ENCODE results near the gene FRK. TPM values are rescaled to one million over a fixed set of nuclear protein-coding genes. Genes with fewer than 3 reads are reported as not detected.
"Not testable (repeated sequence)": the region's sequence is repeated elsewhere in the genome, so short reads cannot be mapped to it uniquely, and the experiment has no call there.

FRK gene
- total and polyA plus RNA-seq, 9 donors: 0.40 to 0.79 (median 0.51) TPM

DNA sequence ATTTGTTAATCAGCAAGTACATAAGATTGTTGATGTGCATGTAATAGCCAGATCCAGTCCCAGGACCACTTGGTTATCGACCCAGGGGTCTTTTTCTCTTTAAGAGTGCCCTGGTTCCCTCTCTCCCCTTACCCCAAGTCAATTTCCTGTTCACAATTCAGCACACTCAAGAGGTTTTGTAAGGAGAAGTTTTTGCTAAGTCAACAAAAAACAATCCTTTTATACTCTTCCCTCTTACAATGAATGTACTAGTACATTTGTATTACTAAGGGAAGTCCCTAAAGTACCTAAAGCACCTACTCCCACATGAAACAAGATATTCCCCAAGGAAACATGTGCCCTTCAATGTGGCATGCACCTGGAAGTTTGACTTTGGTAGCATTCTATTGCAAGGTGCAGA, 38.3 kb upstream of the FRK start:
- peaks cover 9% of the 10 kb centered on the region for H3K9me3 ChIP-seq (replicated peaks; ENCODE audit: control insufficient read depth, low read depth, low read length)
- no peak overlapping the region for H3K27ac ChIP-seq (ENCODE audit: low read length)
- H3K27me3 ChIP-seq (ENCODE audit: control insufficient read depth, insufficient read depth, low read length): peaks cover 2% of the 10 kb centered on the region
- DNase-seq: no peak
- H3K4me3 ChIP-seq (ENCODE audit: low read length): no peak overlapping the region
- peaks cover 4% of the 10 kb centered on the region for H3K4me1 ChIP-seq (ENCODE audit: control insufficient read depth, insufficient read depth, low read length)
- no peaks in the 10 kb centered on the region for H3K36me3 ChIP-seq (ENCODE audit: control insufficient read depth, insufficient read depth, low read length)
- WGBS (ENCODE audit: insufficient coverage): no CpG with 5 or more reads among the region's 1 CpG

DNA sequence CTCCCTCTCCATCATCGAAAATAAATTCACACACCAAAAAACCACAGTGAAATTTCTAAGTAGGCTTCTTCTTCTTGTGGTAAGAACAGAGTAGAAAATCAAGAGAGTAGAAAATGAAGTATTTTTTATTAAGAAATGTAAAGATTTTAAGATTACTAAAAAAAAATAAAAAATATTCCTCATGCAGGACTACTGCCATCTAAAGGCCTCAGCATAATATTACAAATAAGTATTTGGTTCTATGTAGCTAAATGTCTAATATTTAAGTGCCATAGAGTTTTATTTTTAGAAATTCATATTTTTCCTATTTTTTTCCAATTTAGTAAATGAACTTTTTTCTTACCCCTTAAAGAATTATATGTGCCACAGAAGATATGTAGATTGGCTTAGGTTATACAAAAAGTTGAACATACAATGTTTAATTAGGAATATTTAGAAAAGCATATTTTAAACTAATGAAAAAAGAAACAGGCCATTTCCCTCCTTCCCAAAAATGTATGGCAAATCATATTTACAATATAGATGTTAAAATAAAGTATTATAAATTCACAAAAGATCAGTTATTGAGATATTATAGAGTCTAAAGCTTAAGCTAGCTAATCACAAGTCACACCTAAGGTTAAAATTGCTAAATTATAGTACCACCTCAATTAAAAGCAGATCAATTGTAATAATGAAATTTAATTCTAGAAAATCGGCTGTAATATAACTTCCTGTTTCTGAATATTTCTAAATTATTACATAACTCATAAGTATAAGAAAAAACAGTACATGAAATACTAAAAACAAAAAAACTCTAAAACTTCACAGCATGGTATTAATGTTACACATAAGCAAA, 36.5 kb upstream of the FRK start:
- Histone ChIP-seq H3K4me1 (ENCODE audit: control insufficient read depth, insufficient read depth, low read length) (peaks cover 4% of the 10 kb centered on the region), H3K27me3 (ENCODE audit: control insufficient read depth, insufficient read depth, low read length) (peaks cover 2% of the 10 kb centered on the region), H3K9me3 (replicated peaks; ENCODE audit: control insufficient read depth, low read depth, low read length) (peaks cover 9% of the 10 kb centered on the region), H3K36me3 (ENCODE audit: control insufficient read depth, insufficient read depth, low read length) (no peaks in the 10 kb centered on the region), H3K4me3 (ENCODE audit: low read length) (no peak overlapping the region), H3K27ac (ENCODE audit: low read length) (no peak overlapping the region)
- no peak for DNase-seq
- no CpG with 5 or more reads among the region's 2 CpGs for WGBS (ENCODE audit: insufficient coverage)

DNA sequence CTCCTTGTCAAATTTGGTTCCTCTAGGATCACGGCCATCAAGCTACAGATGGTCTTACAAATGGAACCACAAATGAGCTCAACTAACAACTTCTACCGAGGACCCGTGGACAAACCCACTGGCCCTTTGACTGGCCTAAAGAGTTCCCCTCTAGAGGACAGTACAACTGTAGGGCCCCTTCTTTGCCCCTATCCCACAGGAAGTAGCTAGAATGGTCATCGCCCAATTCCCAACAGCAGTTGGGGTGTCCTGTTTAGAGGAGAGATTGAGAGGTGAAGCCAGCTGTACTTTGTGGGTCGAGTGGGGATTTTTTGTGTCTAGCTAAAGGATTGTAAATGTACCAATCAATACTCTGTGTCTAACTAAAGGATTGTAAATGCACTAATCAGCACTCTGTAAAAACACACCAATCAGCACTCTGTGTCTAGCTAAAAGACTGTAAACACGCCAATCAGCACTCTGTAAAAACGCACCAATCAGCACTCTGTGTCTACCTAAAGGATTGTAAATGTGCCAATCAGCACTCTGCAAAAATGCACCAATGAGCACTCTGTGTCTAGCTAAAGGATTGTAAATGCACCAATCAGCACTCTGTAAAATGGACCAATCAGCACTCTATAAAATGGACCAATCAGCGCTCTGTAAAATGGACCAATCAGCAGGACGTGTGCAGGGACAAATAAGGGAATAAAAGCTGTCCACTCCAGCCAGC, 35.5 kb upstream of the FRK start:
- not testable (repeated sequence) for H3K36me3 ChIP-seq (ENCODE audit: control insufficient read depth, insufficient read depth, low read length); H3K27ac ChIP-seq (ENCODE audit: low read length)

DNA sequence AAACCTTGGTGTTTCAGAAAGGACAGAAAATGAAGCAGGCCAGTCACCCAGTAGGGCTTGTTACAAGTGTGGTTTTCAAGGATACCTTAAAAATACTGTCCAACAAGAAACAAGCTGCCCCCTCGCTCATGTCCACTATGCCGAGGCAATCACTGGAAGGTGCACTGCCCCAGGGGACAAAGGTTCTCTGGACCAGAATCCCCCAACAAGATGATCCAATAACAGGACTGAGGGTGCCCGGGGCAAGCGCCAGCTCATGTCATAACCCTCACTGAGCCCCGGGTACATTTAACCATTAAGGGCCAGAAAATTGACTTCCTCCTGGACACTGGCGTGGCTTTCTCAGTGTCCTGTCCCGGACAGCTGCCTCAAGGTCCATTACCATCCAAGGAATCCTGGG, 33.4 kb upstream of the FRK start:
- no peak for DNase-seq
- Histone ChIP-seq H3K9me3 (replicated peaks; ENCODE audit: control insufficient read depth, low read depth, low read length) (peaks cover 9% of the 10 kb centered on the region), H3K36me3 (ENCODE audit: control insufficient read depth, insufficient read depth, low read length) (no peaks in the 10 kb centered on the region), H3K4me3 (ENCODE audit: low read length) (no peak overlapping the region), H3K27me3 (ENCODE audit: control insufficient read depth, insufficient read depth, low read length) (no peaks in the 10 kb centered on the region), H3K4me1 (ENCODE audit: control insufficient read depth, insufficient read depth, low read length) (no peaks in the 10 kb centered on the region), H3K27ac (ENCODE audit: low read length) (no peak overlapping the region)
- 97% methylated on average over 6 of the region's 7 CpGs for WGBS (ENCODE audit: insufficient coverage)

More for the DNA sequence above, 35.5 kb upstream of the FRK start:
- H3K27me3 ChIP-seq (ENCODE audit: control insufficient read depth, insufficient read depth, low read length); H3K4me3 ChIP-seq (ENCODE audit: low read length); H3K4me1 ChIP-seq (ENCODE audit: control insufficient read depth, insufficient read depth, low read length); H3K9me3 ChIP-seq (replicated peaks; ENCODE audit: control insufficient read depth, low read depth, low read length); DNase-seq: not testable (repeated sequence)
- 91% methylated on average over 4 of the region's 9 CpGs for WGBS (ENCODE audit: insufficient coverage)

DNA sequence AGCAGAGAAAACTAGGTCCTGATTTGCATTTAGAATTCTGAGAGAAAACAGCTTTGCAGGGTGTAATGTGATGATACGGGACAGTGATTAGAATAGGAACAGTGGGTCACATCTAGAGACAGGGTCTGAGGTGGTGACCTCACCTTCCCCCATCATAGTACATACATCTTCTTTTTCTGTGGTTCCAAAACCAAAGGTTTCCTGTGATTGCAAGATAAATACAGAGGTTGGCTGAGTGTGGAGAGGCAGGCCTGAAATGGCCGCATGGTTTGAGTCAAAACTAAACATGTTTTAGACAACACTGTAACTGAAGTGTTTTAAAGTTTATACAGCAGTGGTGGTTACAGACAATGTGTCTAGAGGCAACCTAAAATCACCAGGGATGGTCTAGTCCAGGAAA, 29.6 kb upstream of the FRK start:
- Histone ChIP-seq H3K4me3 (ENCODE audit: low read length) (no peak overlapping the region), H3K9me3 (replicated peaks; ENCODE audit: control insufficient read depth, low read depth, low read length) (no peaks in the 10 kb centered on the region), H3K27ac (ENCODE audit: low read length) (no peak overlapping the region), H3K4me1 (ENCODE audit: control insufficient read depth, insufficient read depth, low read length) (no peaks in the 10 kb centered on the region), H3K36me3 (ENCODE audit: control insufficient read depth, insufficient read depth, low read length) (no peaks in the 10 kb centered on the region), H3K27me3 (ENCODE audit: control insufficient read depth, insufficient read depth, low read length) (no peaks in the 10 kb centered on the region)
- DNase-seq: no peak
- no CpG with 5 or more reads among the region's 2 CpGs for WGBS (ENCODE audit: insufficient coverage)

DNA sequence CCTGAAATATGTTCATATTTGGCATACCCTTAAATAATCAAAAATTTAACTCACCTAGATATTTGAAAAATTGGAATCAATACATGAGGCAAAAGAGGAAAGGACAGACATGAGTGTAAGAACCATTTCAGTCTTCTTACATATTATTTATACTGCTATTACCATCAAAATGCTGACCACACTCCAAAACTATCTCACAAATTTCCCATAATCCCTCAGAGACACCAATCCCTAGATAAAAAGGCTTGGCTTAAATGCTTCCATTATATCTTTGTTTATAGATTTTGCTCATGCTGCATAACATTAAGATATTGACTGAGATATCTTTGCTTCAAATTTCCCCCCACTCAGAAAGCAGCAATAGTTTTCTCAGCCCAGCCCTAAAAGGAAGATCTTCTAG, 28.3 kb upstream of the FRK start:
- Histone ChIP-seq H3K4me1 (ENCODE audit: control insufficient read depth, insufficient read depth, low read length) (no peaks in the 10 kb centered on the region), H3K9me3 (replicated peaks; ENCODE audit: control insufficient read depth, low read depth, low read length) (no peaks in the 10 kb centered on the region), H3K4me3 (ENCODE audit: low read length) (no peak overlapping the region), H3K27me3 (ENCODE audit: control insufficient read depth, insufficient read depth, low read length) (no peaks in the 10 kb centered on the region), H3K27ac (ENCODE audit: low read length) (no peak overlapping the region), H3K36me3 (ENCODE audit: control insufficient read depth, insufficient read depth, low read length) (no peaks in the 10 kb centered on the region)
- DNase-seq: no peak

DNA sequence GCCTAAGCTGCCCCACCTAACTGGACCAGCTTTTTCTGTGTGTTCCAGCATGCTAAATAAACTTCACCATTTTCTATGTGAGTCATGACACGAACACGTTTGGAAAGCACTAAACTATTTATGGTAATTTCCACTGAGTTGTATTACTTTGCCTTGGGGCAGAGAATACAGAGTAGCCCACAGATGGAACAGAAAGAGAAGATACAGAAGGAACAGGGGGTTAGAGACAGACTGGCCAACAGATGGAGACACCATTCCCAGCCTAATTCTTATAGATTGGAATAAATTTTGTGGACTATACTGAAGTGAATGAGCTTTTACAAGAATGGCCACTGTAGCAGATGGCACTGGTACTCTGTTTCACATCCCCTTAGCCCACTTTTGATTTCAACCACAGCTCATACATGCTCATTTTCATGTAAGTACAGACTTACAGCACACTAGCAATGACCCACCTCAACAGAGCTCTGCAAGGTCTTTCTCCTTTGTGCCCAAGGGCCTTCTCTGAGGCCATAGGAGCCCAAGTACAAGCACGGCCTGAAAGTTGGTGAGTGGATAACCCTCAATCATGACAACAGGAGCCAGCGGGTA, 26.8 kb upstream of the FRK start:
- WGBS (ENCODE audit: insufficient coverage): 100% methylated on average over 2 of the region's 4 CpGs

DNA sequence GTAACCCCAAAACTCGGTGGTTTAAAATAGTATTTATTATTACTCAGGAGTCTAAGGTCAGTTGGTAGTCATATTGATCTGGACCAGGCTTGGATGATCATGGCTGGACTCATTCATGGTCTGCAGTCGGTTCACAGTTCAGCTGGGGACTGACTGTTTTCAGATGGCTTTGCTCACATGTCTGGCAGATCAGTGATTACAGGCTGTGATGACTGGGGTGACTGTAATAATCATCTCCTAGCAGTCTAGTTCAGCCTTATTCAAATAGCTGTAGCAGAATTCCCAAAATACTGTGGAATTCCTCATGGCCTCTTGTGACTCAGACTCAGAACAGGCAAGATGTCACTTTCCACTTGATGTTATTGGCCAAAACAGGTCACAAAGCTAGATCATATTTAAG, 23.6 kb upstream of the FRK start:
- Histone ChIP-seq H3K4me1 (ENCODE audit: control insufficient read depth, insufficient read depth, low read length) (no peaks in the 10 kb centered on the region), H3K27ac (ENCODE audit: low read length) (no peak overlapping the region), H3K27me3 (ENCODE audit: control insufficient read depth, insufficient read depth, low read length) (no peaks in the 10 kb centered on the region), H3K9me3 (replicated peaks; ENCODE audit: control insufficient read depth, low read depth, low read length) (no peaks in the 10 kb centered on the region), H3K4me3 (ENCODE audit: low read length) (no peak overlapping the region), H3K36me3 (ENCODE audit: control insufficient read depth, insufficient read depth, low read length) (no peaks in the 10 kb centered on the region)
- DNase-seq: no peak
- 67% methylated on average over 1 of the region's 2 CpGs for WGBS (ENCODE audit: insufficient coverage)

More for the DNA sequence above, 26.8 kb upstream of the FRK start:
- DNase-seq: no peak
- no peaks in the 10 kb centered on the region for H3K36me3 ChIP-seq (ENCODE audit: control insufficient read depth, insufficient read depth, low read length)
- H3K4me3 ChIP-seq (ENCODE audit: low read length): no peak overlapping the region
- no peak overlapping the region for H3K27ac ChIP-seq (ENCODE audit: low read length)
- H3K9me3 ChIP-seq (replicated peaks; ENCODE audit: control insufficient read depth, low read depth, low read length): no peaks in the 10 kb centered on the region
- no peaks in the 10 kb centered on the region for H3K4me1 ChIP-seq (ENCODE audit: control insufficient read depth, insufficient read depth, low read length)
- no peaks in the 10 kb centered on the region for H3K27me3 ChIP-seq (ENCODE audit: control insufficient read depth, insufficient read depth, low read length)

DNA sequence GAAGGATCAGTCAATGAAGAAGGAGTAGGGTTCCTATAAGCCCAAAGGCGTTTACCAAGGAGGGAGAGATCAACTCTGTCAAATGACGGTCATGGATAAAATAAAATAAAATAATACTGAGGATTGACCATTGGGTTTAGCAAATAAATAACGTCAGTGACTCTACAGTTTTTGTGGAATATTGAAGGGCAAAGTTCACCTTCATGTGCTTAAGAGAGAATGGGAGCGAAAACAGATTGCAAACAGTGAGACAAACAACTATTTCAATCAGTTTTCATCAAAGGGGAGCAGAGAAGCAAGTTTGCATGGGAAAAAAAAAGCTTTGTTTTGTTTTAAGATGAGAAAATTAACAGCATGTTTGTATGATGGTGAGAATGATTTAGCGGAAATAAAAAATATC, 22.4 kb upstream of the FRK start:
- Histone ChIP-seq H3K4me3 (ENCODE audit: low read length) (no peak overlapping the region), H3K4me1 (ENCODE audit: control insufficient read depth, insufficient read depth, low read length) (no peaks in the 10 kb centered on the region), H3K9me3 (replicated peaks; ENCODE audit: control insufficient read depth, low read depth, low read length) (no peaks in the 10 kb centered on the region), H3K27me3 (ENCODE audit: control insufficient read depth, insufficient read depth, low read length) (no peaks in the 10 kb centered on the region), H3K36me3 (ENCODE audit: control insufficient read depth, insufficient read depth, low read length) (no peaks in the 10 kb centered on the region), H3K27ac (ENCODE audit: low read length) (no peak overlapping the region)
- no CpG with 5 or more reads among the region's 5 CpGs for WGBS (ENCODE audit: insufficient coverage)
- DNase-seq: no peak

DNA sequence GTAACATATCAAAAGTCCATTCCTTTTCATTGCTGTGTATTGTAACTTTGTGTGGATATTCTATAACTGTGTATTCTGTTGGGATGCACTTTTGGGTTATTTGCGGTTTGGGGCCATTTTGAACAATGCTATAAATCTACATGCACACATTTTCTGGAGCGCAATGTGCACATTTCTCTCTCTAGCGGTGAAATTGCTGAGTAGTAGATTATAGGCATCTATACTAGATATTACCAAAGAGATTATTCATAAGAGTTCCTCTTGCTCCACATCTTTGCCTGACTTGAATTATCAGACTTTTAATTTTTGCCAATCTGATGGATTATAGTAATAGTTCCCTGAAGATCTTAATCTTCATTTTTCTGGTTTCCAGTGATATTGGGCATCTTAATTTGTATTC, 18.3 kb upstream of the FRK start:
- H3K27ac ChIP-seq (ENCODE audit: low read length): no peak overlapping the region
- no CpG with 5 or more reads among the region's 3 CpGs for WGBS (ENCODE audit: insufficient coverage)
- H3K9me3 ChIP-seq (replicated peaks; ENCODE audit: control insufficient read depth, low read depth, low read length): no peaks in the 10 kb centered on the region
- no peaks in the 10 kb centered on the region for H3K4me1 ChIP-seq (ENCODE audit: control insufficient read depth, insufficient read depth, low read length)
- DNase-seq: no peak
- H3K4me3 ChIP-seq (ENCODE audit: low read length): no peak overlapping the region
- H3K27me3 ChIP-seq (ENCODE audit: control insufficient read depth, insufficient read depth, low read length): no peaks in the 10 kb centered on the region
- H3K36me3 ChIP-seq (ENCODE audit: control insufficient read depth, insufficient read depth, low read length): no peaks in the 10 kb centered on the region
